ENCODE results near the gene PRKACA. TPM values are rescaled to one million over a fixed set of nuclear protein-coding genes. Genes with fewer than 3 reads are reported as not detected.
A peak's percentile ranks its signal among the peaks of the same experiment; 100 is the strongest.

PRKACA gene
- total and polyA plus RNA-seq, 3 experiments from 2014 or later, result 1.5 to 81.0 (median 77.3) TPM

DNA sequence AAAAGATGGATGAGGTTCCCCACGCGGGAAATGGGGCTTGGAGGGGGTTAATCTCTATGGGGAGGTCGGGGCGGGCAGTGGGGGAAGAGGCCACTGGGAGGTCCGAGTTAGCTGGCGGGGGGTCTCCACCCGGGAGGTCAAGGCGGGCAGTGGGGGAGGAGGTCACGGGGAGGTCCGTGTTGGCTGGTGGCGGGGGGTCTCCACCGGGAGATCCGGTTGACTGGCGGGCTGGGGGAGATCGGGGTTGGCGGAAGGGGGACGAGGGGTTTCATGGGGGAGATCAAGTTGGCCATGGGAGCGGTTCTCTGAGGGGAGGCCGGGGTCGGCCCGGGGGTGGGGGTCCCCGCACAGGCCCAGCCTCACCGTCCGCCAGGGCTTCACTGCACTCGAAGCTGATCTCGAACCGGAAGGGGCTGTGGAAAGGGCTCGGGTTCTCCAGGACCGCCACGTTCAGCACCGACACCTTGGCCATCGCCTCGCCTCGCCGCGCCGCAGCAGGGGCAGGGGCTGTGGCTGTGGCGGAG lies 18.5 kb upstream of the PRKACA start:
- H3K27ac Mint-ChIP-seq, result peak overlapping the region in 6 of 8 donors; percentile 63 to 98 (median 76)
- H3K27me3 Mint-ChIP-seq, result no peaks in the 10 kb centered on the region

DNA sequence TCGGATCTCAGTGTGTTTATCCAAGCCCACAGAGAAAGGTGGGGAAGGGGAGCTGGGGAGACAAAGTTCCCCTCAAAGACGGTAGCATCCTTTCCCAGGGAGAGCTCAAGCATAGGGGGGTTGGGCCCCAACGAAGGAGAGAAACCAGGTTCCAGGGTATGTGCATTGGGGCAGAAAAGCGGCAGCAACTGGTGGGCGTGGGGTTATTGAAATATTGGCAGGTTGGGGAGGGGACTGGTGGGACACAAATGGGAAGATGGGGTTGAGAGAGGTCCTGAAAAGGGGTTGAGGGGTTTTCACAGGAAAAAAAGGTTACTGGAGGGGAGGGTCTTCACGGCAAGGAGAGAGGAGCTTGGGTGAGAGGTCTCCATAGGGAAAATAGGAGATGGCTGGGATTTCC lies 17.8 kb upstream of the PRKACA start:
- Histone ChIP-seq H3K4me3 (ENCODE audit: low read length) (peak overlapping the region; percentile 83), H3K4me1 (ENCODE audit: insufficient read depth, low read length) (peaks cover 15% of the 10 kb centered on the region), H3K9me3 (ENCODE audit: low read length) (no peaks in the 10 kb centered on the region), H3K27me3 (ENCODE audit: insufficient read depth, low read length, poor library complexity, severe bottlenecking) (no peaks in the 10 kb centered on the region), H3K36me3 (ENCODE audit: insufficient read depth, low read length) (no peaks in the 10 kb centered on the region), H3K27ac (ENCODE audit: low read depth, low read length) (peak overlapping the region; percentile 93)
- peaks cover 0 to 7% (median 3%) of the 10 kb centered on the region in 3 donors for H3K36me3 Mint-ChIP-seq
- H3K4me1 Mint-ChIP-seq, result peaks cover 16 to 32% (median 26%) of the 10 kb centered on the region in 3 donors
- peak overlapping the region; percentile 53 to 93 (median 77) for H3K4me3 Mint-ChIP-seq
- DNase-seq, result no peak
- H3K9me3 Mint-ChIP-seq, result no peaks in the 10 kb centered on the region
- peak overlapping the region in 5 of 8 donors; percentile 25 to 83 (median 68) for H3K27ac Mint-ChIP-seq
- POLR2A ChIA-PET, result interaction anchor here (0.7 kb wide), 1 partner anchor 290 kb away, joined by 16 read pairs; no protein-coding TSS in a partner anchor
- CTCF ChIA-PET, result interaction anchor here (1.0 to 3.8 kb wide), 7 partner anchors 13 to 332 kb away, joined by 3 to 61 read pairs (median 12); partner anchors contain the start of gene MISP3
- H3K27me3 Mint-ChIP-seq, result no peaks in the 10 kb centered on the region

More for the DNA sequence above, 18.5 kb upstream of the PRKACA start:
- H3K4me1 ChIP-seq (ENCODE audit: insufficient read depth, low read length), result peaks cover 15% of the 10 kb centered on the region
- peak in 1 of 5 donors; percentile 57 for DNase-seq
- H3K27ac ChIP-seq (ENCODE audit: low read depth, low read length), result peak overlapping the region; percentile 93
- H3K4me3 ChIP-seq (ENCODE audit: low read length), result peak overlapping the region; percentile 83
- CTCF ChIA-PET, result interaction anchor here (0.7 to 3.8 kb wide), 78 partner anchors 10 to 988 kb away, joined by 3 to 61 read pairs (median 5); partner anchors contain the start of genes ADGRE5, C19orf67, DCAF15 and MISP3
- Mint-ChIP-seq H3K4me1 (peaks cover 16 to 32% (median 28%) of the 10 kb centered on the region in 3 donors), H3K9me3 (no peaks in the 10 kb centered on the region), H3K4me3 (peak overlapping the region; percentile 83 to 94 (median 90)), H3K36me3 (peaks cover 0 to 7% (median 3%) of the 10 kb centered on the region in 3 donors)
- H3K36me3 ChIP-seq (ENCODE audit: insufficient read depth, low read length), result no peaks in the 10 kb centered on the region
- POLR2A ChIA-PET, result interaction anchor here (0.7 to 1.9 kb wide), 19 partner anchors 12 to 382 kb away, joined by 3 to 16 read pairs (median 5); partner anchors contain the start of genes ADGRE5, BRME1, CC2D1A and DNAJB1
- no peaks in the 10 kb centered on the region for H3K9me3 ChIP-seq (ENCODE audit: low read length)
- H3K27me3 ChIP-seq (ENCODE audit: insufficient read depth, low read length, poor library complexity, severe bottlenecking), result no peaks in the 10 kb centered on the region

DNA sequence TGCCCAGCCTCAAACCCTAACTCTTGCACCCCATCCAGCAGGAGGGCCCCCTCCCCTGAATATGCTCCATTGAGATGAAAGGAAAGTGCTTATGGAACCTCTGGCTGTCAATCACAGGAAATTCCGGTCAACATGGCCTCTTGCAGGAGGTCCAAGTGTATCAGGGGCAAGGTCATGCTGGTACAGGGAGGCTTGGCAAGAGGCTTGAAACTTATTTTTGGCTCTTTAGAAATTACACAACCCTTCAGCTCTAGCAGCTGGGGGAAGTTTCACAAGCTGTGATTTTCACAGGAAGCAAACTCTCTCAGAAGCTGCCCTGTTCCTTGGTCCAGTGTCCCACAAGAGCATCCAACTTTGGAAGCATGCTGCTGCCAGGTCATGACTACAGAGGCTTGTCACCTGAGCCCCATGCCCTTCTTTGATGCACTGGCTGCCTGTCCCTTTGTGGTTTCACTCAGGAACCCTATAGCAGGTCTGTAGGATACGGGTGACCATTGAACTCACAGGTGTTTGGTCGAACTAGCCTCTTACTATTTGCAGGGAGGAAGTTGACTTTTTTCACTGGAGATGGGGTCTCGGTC lies 10.5 kb upstream of the PRKACA start:
- Mint-ChIP-seq H3K9me3 (no peaks in the 10 kb centered on the region), H3K4me3 (no peak overlapping the region), H3K36me3 (no peaks in the 10 kb centered on the region), H3K27ac (no peak overlapping the region), H3K4me1 (no peaks in the 10 kb centered on the region), H3K27me3 (no peaks in the 10 kb centered on the region)
- ChIA-PET POLR2A (no interaction called here), CTCF (no interaction called here)
- no peaks in the 10 kb centered on the region for H3K36me3 ChIP-seq (ENCODE audit: insufficient read depth, low read length)
- no peak overlapping the region for H3K4me3 ChIP-seq (ENCODE audit: low read length)
- H3K27ac ChIP-seq (ENCODE audit: low read depth, low read length), result no peak overlapping the region
- no peaks in the 10 kb centered on the region for H3K27me3 ChIP-seq (ENCODE audit: insufficient read depth, low read length, poor library complexity, severe bottlenecking)
- H3K9me3 ChIP-seq (ENCODE audit: low read length), result no peaks in the 10 kb centered on the region
- H3K4me1 ChIP-seq (ENCODE audit: insufficient read depth, low read length), result no peaks in the 10 kb centered on the region
- DNase-seq, result no peak

DNA sequence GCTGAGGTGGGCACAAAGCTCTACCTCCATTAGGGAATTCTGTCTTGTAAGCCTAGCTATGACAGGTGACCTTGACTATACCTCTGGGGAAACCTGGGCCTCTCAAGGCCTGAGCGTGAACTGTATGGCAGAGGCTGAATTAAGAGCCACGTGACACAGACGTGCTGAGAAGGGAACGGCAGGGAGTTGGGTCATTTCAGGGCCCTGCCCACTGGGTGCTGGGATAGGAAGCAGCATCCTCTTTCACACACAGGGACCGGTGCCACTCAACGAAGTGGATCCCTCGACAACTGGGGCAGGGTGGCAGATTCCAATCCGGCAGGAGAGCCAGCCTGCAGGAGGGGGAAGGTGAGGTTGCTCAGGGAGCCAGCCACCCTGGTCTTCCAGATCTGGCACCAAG lies 9.6 kb upstream of the PRKACA start:
- Mint-ChIP-seq H3K27ac (peak overlapping the region in 1 of 8 donors; percentile 50), H3K4me1 (no peaks in the 10 kb centered on the region), H3K4me3 (no peak overlapping the region), H3K27me3 (no peaks in the 10 kb centered on the region), H3K9me3 (no peaks in the 10 kb centered on the region), H3K36me3 (no peaks in the 10 kb centered on the region)
- Histone ChIP-seq H3K27ac (ENCODE audit: low read depth, low read length) (no peak overlapping the region), H3K4me3 (ENCODE audit: low read length) (no peak overlapping the region), H3K4me1 (ENCODE audit: insufficient read depth, low read length) (no peaks in the 10 kb centered on the region), H3K36me3 (ENCODE audit: insufficient read depth, low read length) (no peaks in the 10 kb centered on the region), H3K27me3 (ENCODE audit: insufficient read depth, low read length, poor library complexity, severe bottlenecking) (no peaks in the 10 kb centered on the region), H3K9me3 (ENCODE audit: low read length) (no peaks in the 10 kb centered on the region)
- no peak for DNase-seq
- ChIA-PET CTCF (interaction anchor here (1.4 to 2.5 kb wide), 2 partner anchors 10 to 12 kb away, joined by 4 to 16 read pairs; partner anchors contain the start of gene ASF1B), POLR2A (no interaction called here)

DNA sequence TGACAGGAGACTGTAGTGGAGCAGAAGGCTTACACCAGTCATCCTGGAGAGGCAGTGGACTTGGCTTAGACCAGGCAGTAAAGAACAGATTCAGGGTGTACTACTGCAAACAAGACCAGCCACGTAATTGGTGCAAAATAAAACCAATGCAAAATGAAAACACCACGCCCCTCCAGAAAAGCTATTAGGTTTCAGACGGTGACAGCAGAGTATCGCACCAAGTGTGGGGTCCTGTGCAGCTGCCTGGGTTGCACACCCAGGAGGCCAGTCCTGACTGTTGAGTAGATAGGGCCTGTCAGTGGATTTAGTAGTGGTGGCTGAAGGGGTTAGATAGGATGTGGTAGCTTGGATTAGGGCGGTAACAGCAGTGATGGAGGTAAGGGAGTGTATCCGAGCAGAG lies 5.4 kb upstream of the PRKACA start:
- H3K27ac Mint-ChIP-seq, result peak overlapping the region in 1 of 8 donors; percentile 66
- H3K4me1 ChIP-seq (ENCODE audit: insufficient read depth, low read length), result peaks cover 10% of the 10 kb centered on the region
- H3K9me3 Mint-ChIP-seq, result no peaks in the 10 kb centered on the region
- H3K36me3 ChIP-seq (ENCODE audit: insufficient read depth, low read length), result no peaks in the 10 kb centered on the region
- H3K9me3 ChIP-seq (ENCODE audit: low read length), result no peaks in the 10 kb centered on the region
- H3K36me3 Mint-ChIP-seq, result peaks cover 0 to 2% (median 0%) of the 10 kb centered on the region in 3 donors
- no peak overlapping the region for H3K4me3 Mint-ChIP-seq
- no peaks in the 10 kb centered on the region for H3K27me3 ChIP-seq (ENCODE audit: insufficient read depth, low read length, poor library complexity, severe bottlenecking)
- DNase-seq, result no peak
- POLR2A ChIA-PET, result no interaction called here
- H3K4me1 Mint-ChIP-seq, result peaks cover 9 to 10% (median 10%) of the 10 kb centered on the region in 3 donors
- CTCF ChIA-PET, result interaction anchor here (0.7 to 2.1 kb wide), 2 partner anchors 14 to 169 kb away, joined by 3 to 8 read pairs; partner anchors contain the start of gene ASF1B
- H3K4me3 ChIP-seq (ENCODE audit: low read length), result no peak overlapping the region
- H3K27me3 Mint-ChIP-seq, result no peaks in the 10 kb centered on the region
- no peak overlapping the region for H3K27ac ChIP-seq (ENCODE audit: low read depth, low read length)

DNA sequence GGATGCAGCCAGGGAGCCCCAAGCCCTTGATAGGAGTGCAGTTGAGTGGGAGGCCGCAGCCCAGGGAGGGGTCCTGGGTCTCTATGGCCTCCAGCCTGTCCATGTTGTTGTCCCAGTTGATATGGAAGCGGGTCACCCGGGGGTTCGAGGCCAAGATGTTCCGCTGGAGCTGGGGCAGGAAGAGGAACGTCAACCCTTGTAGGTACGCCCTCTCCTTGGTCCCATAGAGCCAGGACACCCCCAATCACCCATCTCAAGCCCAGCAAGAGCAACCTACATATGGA lies 2.9 kb upstream of the PRKACA start:
- Histone ChIP-seq H3K4me1 (ENCODE audit: insufficient read depth, low read length) (peaks cover 23% of the 10 kb centered on the region), H3K27me3 (ENCODE audit: insufficient read depth, low read length, poor library complexity, severe bottlenecking) (no peaks in the 10 kb centered on the region), H3K27ac (ENCODE audit: low read depth, low read length) (no peak overlapping the region), H3K36me3 (ENCODE audit: insufficient read depth, low read length) (no peaks in the 10 kb centered on the region), H3K9me3 (ENCODE audit: low read length) (no peaks in the 10 kb centered on the region), H3K4me3 (ENCODE audit: low read length) (no peak overlapping the region)
- Mint-ChIP-seq H3K4me3 (no peak overlapping the region), H3K9me3 (no peaks in the 10 kb centered on the region), H3K27me3 (peaks cover 0 to 2% of the 10 kb centered on the region in 2 donors), H3K4me1 (peaks cover 25 to 30% (median 26%) of the 10 kb centered on the region in 3 donors), H3K27ac (peak overlapping the region in 1 of 8 donors; percentile 70), H3K36me3 (peaks cover 0 to 6% (median 0%) of the 10 kb centered on the region in 3 donors)
- DNase-seq, result no peak
- POLR2A ChIA-PET, result interaction anchor here (1.7 kb wide), 1 partner anchor 16 kb away, joined by 4 read pairs; the partner anchor contains the start of gene ASF1B
- CTCF ChIA-PET, result no interaction called here

DNA sequence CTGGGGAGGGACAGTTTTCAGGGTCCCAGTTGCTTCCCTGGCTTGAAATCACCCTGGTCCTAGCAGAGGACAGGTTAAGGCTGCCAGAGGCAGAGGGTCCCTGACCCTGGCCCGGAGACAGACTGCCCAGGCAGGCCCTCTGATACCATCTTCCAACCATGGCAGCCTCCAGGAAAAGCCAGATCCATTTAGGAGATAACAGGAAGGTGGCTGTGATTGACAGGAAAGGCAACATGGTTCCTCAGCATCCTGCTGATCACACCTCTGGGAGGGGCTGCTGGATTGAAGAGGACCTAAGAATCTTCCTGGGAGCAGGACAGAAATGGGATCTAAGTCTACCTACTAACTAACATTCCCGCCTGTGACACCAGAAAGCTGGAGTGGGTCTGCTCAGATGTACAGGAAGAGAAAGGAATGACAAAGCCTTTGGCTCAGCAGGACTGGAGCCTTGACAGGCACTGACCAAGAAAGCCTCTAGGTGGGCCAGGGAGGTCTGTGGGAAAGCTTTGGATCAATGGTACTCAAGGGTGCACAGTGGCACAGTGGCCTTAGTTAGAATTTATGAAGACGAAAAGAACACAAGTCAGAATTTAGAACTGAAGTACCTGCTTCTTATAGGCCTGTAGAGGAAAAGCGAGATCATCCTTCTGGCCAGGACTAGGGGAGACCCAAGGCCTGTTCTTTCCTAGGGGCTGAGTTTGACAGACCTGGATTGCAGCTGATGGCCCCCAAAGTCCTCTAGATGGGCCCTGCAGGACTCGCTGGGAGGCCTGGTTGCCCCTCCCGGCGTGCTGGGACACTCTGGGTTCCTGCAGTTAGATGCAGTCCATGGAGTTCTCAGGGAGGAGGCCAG lies 2.3 kb upstream of the PRKACA start:
- CTCF ChIA-PET, result interaction anchor here (1.0 to 1.3 kb wide), 2 partner anchors 17 to 44 kb away, joined by 3 read pairs; partner anchors contain the start of gene ASF1B
- no peaks in the 10 kb centered on the region for H3K9me3 Mint-ChIP-seq
- Histone ChIP-seq H3K27ac (ENCODE audit: low read depth, low read length) (no peak overlapping the region), H3K4me1 (ENCODE audit: insufficient read depth, low read length) (peaks cover 25% of the 10 kb centered on the region), H3K9me3 (ENCODE audit: low read length) (no peaks in the 10 kb centered on the region), H3K36me3 (ENCODE audit: insufficient read depth, low read length) (no peaks in the 10 kb centered on the region), H3K27me3 (ENCODE audit: insufficient read depth, low read length, poor library complexity, severe bottlenecking) (no peaks in the 10 kb centered on the region), H3K4me3 (ENCODE audit: low read length) (no peak overlapping the region)
- peaks cover 26 to 35% (median 32%) of the 10 kb centered on the region in 3 donors for H3K4me1 Mint-ChIP-seq
- H3K27me3 Mint-ChIP-seq, result peaks cover 0 to 2% of the 10 kb centered on the region in 2 donors
- peaks cover 0 to 6% (median 0%) of the 10 kb centered on the region in 3 donors for H3K36me3 Mint-ChIP-seq
- peak overlapping the region in 4 of 7 donors; percentile 31 to 91 (median 82) for H3K4me3 Mint-ChIP-seq
- peak overlapping the region in 5 of 8 donors; percentile 19 to 100 (median 55) for H3K27ac Mint-ChIP-seq
- POLR2A ChIA-PET, result interaction anchor here (1.7 kb wide), 1 partner anchor 17 kb away, joined by 4 read pairs; the partner anchor contains the start of gene ASF1B
- DNase-seq, result no peak
